Measurements from ENCODE around the gene NELFB.

NELFB gene

GRCh38 chr9:137254624-137255447 lies at the start of gene NELFB:
TSS of gene NELFB (plus strand) at chr9:137255327.
- in situ Hi-C loops (cut with MboI; ENCODE audit: low sequenced_read_pairs, unreplicated experiment) = no loop called here

GRCh38 chr9:137206602-137207001 lies 48.5 kb upstream of the NELFB start:
- no peak for DNase-seq (ENCODE audit: low spot score)
- TF ChIP-seq CTCF (IDR thresholded peaks at IDR 0.05; ENCODE audit: borderline replicate concordance, control extremely low read depth, extremely low read depth, insufficient read depth, missing control alignments) = no peak
- in situ Hi-C loops (cut with MboI; ENCODE audit: low sequenced_read_pairs, unreplicated experiment) = no loop called here

More at GRCh38 chr9:137254624-137255447, at the start of gene NELFB:
- TF ChIP-seq CTCF (IDR thresholded peaks at IDR 0.05; ENCODE audit: borderline replicate concordance, control extremely low read depth, extremely low read depth, insufficient read depth, missing control alignments) = no peak
- DNase-seq (ENCODE audit: low spot score) = peak; percentile 100

GRCh38 chr9:137211532-137211931 lies 43.6 kb upstream of the NELFB start:
- no peak for TF ChIP-seq CTCF (IDR thresholded peaks at IDR 0.05; ENCODE audit: borderline replicate concordance, control extremely low read depth, extremely low read depth, insufficient read depth, missing control alignments)
- in situ Hi-C loops (cut with MboI; ENCODE audit: low sequenced_read_pairs, unreplicated experiment) = no loop called here

GRCh38 chr9:137212520-137212919 lies 42.6 kb upstream of the NELFB start:
- DNase-seq (ENCODE audit: low spot score) = no peak
- no peak for TF ChIP-seq CTCF (IDR thresholded peaks at IDR 0.05; ENCODE audit: borderline replicate concordance, control extremely low read depth, extremely low read depth, insufficient read depth, missing control alignments)
- in situ Hi-C loops (cut with MboI; ENCODE audit: low sequenced_read_pairs, unreplicated experiment) = no loop called here

More at GRCh38 chr9:137211532-137211931, 43.6 kb upstream of the NELFB start:
- DNase-seq (ENCODE audit: low spot score) = no peak

- in situ Hi-C loops (cut with MboI; ENCODE audit: low sequenced_read_pairs, unreplicated experiment) = no loop called here
- DNase-seq (ENCODE audit: low spot score) = no peak
- TF ChIP-seq CTCF (IDR thresholded peaks at IDR 0.05; ENCODE audit: borderline replicate concordance, control extremely low read depth, extremely low read depth, insufficient read depth, missing control alignments) = no peak
Observed at GRCh38 chr9:137213160-137214060, 41.7 kb upstream of the NELFB start.

GRCh38 chr9:137214620-137215019 lies 40.5 kb upstream of the NELFB start:
- no peak for DNase-seq (ENCODE audit: low spot score)
- in situ Hi-C loops (cut with MboI; ENCODE audit: low sequenced_read_pairs, unreplicated experiment) = no loop called here
- TF ChIP-seq CTCF (IDR thresholded peaks at IDR 0.05; ENCODE audit: borderline replicate concordance, control extremely low read depth, extremely low read depth, insufficient read depth, missing control alignments) = no peak

Data from GM13976 (cell line).